OCI-LY3 (cell line): ENCODE measurements around the gene PCSK6.

Experiments used
- CTCF ChIP-seq: fragments of 200-600, 300-600 bp; sonication (generic); IDR thresholded peaks from 2 replicates; pipeline ENCODE4 v1.5.1; 2014; ENCODE audit warnings: antibody characterized with exemption, low read length, low read depth
- EZH2phosphoT487 ChIP-seq: fragments of 200-600 bp; shearing (Covaris generic); IDR thresholded peaks from 2 replicates; pipeline ENCODE4 v1.6.1; 2018; ENCODE audit warnings: antibody characterized with exemption, mixed run types, low read depth

DNA sequence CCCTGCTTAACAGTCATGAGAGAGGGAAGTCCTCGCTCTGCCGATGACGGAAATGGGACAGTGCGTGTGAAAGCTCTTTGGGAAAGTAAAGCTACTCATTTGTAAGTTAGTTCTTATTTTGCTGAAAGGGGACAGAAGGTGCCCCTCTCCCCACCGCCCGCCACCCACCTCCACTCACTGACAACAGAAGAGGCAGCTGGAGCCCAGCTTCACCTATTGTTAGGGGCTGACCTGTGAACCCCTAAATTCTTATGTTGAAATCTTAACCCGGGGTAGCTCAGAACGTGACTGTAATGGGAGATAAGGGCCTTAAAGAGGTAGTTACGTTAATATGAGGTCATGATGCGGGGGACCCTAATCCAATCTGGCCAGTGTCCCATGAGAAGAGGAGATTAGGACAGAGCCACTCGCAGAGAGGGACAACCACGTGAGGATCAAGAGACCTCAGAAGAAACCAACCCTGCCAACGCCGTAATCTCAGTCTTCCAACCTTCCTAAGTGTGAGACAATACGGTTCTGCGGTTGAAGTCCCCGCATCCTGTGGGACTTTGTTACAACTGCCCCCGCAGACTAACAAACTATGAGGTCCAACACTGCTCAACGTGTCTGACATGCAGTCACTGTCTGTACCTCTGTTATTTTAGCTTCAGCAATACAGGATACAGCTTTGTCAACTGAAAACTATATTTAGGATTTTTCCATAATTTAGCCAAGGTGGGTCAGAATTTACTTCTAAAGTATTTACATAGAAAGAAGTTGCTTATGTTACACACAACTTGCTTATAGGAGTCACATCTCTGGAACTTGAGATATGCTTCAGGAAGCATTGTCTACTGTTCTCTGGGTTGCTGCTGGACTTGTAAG lies 51.7 kb downstream of the PCSK6 start:
- TF ChIP-seq EZH2phosphoT487, result no peak
- TF ChIP-seq CTCF, result no peak
